Measurements from ENCODE around the gene CELA2B. TPM values are rescaled to one million over a fixed set of nuclear protein-coding genes. Genes with fewer than 3 reads are reported as not detected.
"Not testable (repeated sequence)": the region's sequence is repeated elsewhere in the genome, so short reads cannot be mapped to it uniquely, and the experiment has no call there.

The CELA2B gene
- total and polyA plus RNA-seq, 2 of the 8 experiments (the other 6 are each of a cell fraction or from before 2014, with no cell fraction given), result not detected

DNA sequence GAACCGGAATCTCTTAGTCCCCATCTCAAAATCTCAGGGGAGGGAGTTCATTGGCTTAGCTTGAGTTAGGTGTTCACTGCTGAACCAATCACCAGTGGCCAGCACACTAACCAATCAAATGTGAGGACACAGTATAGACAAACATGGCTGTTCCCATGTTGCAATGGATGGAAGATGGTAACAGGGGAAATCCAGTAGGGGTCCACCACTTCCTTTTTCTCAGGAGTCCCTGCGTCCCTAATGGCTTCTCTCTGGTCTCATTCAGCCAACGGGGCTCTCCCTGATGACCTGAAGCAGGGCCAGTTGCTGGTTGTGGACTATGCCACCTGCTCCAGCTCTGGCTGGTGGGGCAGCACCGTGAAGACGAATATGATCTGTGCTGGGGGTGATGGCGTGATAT, 9.7 kb downstream of the CELA2B start (continued):
- no peak for TF ChIP-seq POLR2AphosphoS5 (IDR thresholded peaks at IDR 0.05; ENCODE audit: low read depth, low read length)
- no peak for TF ChIP-seq CHD2 (IDR thresholded peaks at IDR 0.05; ENCODE audit: low read length)
- TF ChIP-seq EZH2 (IDR thresholded peaks at IDR 0.05; ENCODE audit: low read depth, low read length, severe bottlenecking), result no peak
- no peak for TF ChIP-seq SUZ12 (IDR thresholded peaks at IDR 0.05; ENCODE audit: low read length)
- TF ChIP-seq RXRA (IDR thresholded peaks at IDR 0.05; ENCODE audit: insufficient read depth, low read depth, low read length), result no peak
- no peak for TF ChIP-seq KDM1A (IDR thresholded peaks at IDR 0.05; ENCODE audit: borderline replicate concordance, low read length)

GRCh38 chr1:15486844-15487610, 11.1 kb downstream of the CELA2B start:
- H2AK5ac ChIP-seq (ENCODE audit: low read depth, low read length); H3K4me1 ChIP-seq (replicated peaks in 1 of 4; ENCODE audit: control insufficient read depth in 3 of 4, insufficient read depth in 4 of 4, low read length in 3 of 4); H3K9me3 ChIP-seq (ENCODE audit: insufficient read depth in 2 of 2, low read depth in 1 of 2, low read length in 1 of 2); H3K36me3 ChIP-seq (ENCODE audit: control insufficient read depth in 2 of 4, insufficient read depth in 4 of 4, low read length in 3 of 4); DNase-seq (ENCODE audit: low read depth in 1 of 2, low spot score in 2 of 2); H4K5ac ChIP-seq (ENCODE audit: insufficient read length, low read depth, low read length); H3K9ac ChIP-seq (replicated peaks in 1 of 4; ENCODE audit: extremely low read depth in 1 of 4, low read depth in 3 of 4, low read length in 3 of 4); H3K79me2 ChIP-seq (ENCODE audit: control insufficient read depth in 1 of 2, insufficient read depth in 2 of 2, low read length in 2 of 2); H3K14ac ChIP-seq (ENCODE audit: insufficient read length); H2BK20ac ChIP-seq (ENCODE audit: low read length); H3K27ac ChIP-seq (ENCODE audit: low read depth, low read length); H3K4me2 ChIP-seq (ENCODE audit: insufficient read depth in 1 of 2, low read depth in 2 of 2, low read length in 2 of 2); H4K91ac ChIP-seq (replicated peaks; ENCODE audit: insufficient read length, low read length); H2BK5ac ChIP-seq (ENCODE audit: low read depth, low read length); H3K4ac ChIP-seq (replicated peaks; ENCODE audit: insufficient read length, low read depth, low read length); H3K4me3 ChIP-seq (ENCODE audit: extremely low read depth in 1 of 4, insufficient read depth in 2 of 4, low read depth in 3 of 4, low read length in 4 of 4); H3K56ac ChIP-seq (replicated peaks; ENCODE audit: insufficient read length, low read depth, low read length); H3K79me1 ChIP-seq (ENCODE audit: low read depth, low read length); H2AFZ ChIP-seq (ENCODE audit: low read length); POLR2A ChIA-PET (ENCODE audit: partially characterized antibody); H3K23me2 ChIP-seq (ENCODE audit: low read depth, low read length); H2BK15ac ChIP-seq (ENCODE audit: low read length); H4K20me1 ChIP-seq (replicated peaks in 1 of 2; ENCODE audit: control insufficient read depth in 1 of 2, insufficient read depth in 2 of 2, low read length in 2 of 2); H2BK120ac ChIP-seq (replicated peaks; ENCODE audit: low read depth, low read length); H3K18ac ChIP-seq (ENCODE audit: extremely low read depth, low read length); H2BK12ac ChIP-seq (ENCODE audit: low read depth, low read length); H3K23ac ChIP-seq (ENCODE audit: insufficient read length); H4K8ac ChIP-seq (ENCODE audit: extremely low read depth, insufficient read depth, low read length); FAIRE-seq; H3K27me3 ChIP-seq (replicated peaks in 1 of 4; ENCODE audit: control insufficient read depth in 3 of 4, extremely low read depth in 1 of 4, insufficient read depth in 3 of 4, low read length in 3 of 4): not testable (repeated sequence)
- WGBS, 2 experiments (ENCODE audit: extremely low coverage in 1 of 2, insufficient coverage in 1 of 2, insufficient read length in 1 of 2, insufficient replicate concordance in 2 of 2, low coverage in 1 of 2, low lambda C conversion rate in 2 of 2, missing lambda C conversion rate in 1 of 2), result 97% methylated on average over 17 of the region's 17 CpGs; no CpG with 5 or more reads in 1 of the 2 experiments
- CTCF ChIA-PET (ENCODE audit: partially characterized antibody), result interaction anchor here (0.7 to 1.1 kb wide), 2 partner anchors 13 to 469 kb away, joined by 3 read pairs; no protein-coding TSS in a partner anchor

Measured in H1 (cell line).